22Rv1 (cell line): ENCODE results near the gene TUBB8.
A peak's percentile ranks its signal among the peaks of the same experiment; 100 is the strongest.
"Not testable (repeated sequence)": the region's sequence is repeated elsewhere in the genome, so short reads cannot be mapped to it uniquely, and the experiment has no call there.

Experiments
- H3K27ac ChIP-seq: fragments of 450-650 bp; 2 replicates; pipeline ENCODE4 v1.5.1; 2017
- CTCF ChIP-seq: fragments of 450-650 bp; IDR thresholded peaks from 2 replicates; pipeline ENCODE4 v1.5.1; 2017; ENCODE audit warnings: mild to moderate bottlenecking
- ZFX ChIP-seq: fragments of 450-650 bp; IDR thresholded peaks from 2 replicates; pipeline ENCODE4 v1.6.1; 2017; ENCODE audit warnings: antibody characterized with exemption, borderline replicate concordance

The TUBB8 gene

GRCh38 chr10:80477-81105 lies 31.5 kb upstream of the TUBB8 start:
- H3K27ac ChIP-seq, result no peak overlapping the region
- TF ChIP-seq ZFX, result no peak
- no peak for TF ChIP-seq CTCF

- TF ChIP-seq ZFX (no peak), CTCF (no peak)
- no peak overlapping the region for H3K27ac ChIP-seq
Observed at GRCh38 chr10:79532-80215, 30.6 kb upstream of the TUBB8 start.

GRCh38 chr10:78556-78955 lies 29.5 kb upstream of the TUBB8 start:
- no peak for TF ChIP-seq ZFX
- no peak for TF ChIP-seq CTCF
- no peak overlapping the region for H3K27ac ChIP-seq

DNA sequence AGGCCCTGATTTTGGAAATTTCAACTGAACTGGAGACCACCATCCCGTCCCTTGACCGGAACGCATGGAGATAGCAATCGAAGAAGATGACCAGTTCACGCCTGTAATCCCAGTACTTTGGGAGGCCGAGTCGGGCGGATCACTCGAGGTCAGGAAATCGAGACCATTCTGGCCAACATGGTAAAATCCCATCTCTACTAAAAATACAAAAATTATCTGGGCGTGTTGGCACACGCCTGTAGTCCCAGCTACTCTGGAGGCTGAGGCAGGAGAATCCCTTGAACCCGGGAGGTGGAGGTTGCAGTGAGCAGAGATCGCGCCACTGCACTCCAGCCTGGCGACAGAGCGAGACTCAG lies 25.1 kb upstream of the TUBB8 start:
- TF ChIP-seq CTCF, result peak; percentile 55

GRCh38 chr10:73543-74265 lies 24.6 kb upstream of the TUBB8 start:
- peak; percentile 89 for TF ChIP-seq CTCF
- not testable (repeated sequence) for H3K27ac ChIP-seq

More for the DNA sequence above, 25.1 kb upstream of the TUBB8 start:
- H3K27ac ChIP-seq, result not testable (repeated sequence)

DNA sequence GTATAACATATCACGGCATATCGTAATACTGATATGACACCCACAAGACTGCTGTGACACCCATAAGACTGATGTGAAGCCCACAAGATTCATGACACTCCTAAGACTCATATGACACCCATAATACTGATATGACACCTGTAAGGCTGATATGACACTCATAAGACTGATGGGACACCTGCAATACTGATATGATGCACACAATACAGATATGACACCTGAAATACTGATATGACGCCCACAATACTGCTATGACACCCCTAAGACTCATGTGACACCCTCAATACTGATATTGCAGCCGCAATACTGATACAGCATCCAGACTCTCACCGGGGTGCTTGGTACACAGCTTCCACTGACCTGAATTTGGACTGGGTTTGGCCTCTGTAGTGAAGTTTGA lies 19.1 kb upstream of the TUBB8 start:
- H3K27ac ChIP-seq, result not testable (repeated sequence)

GRCh38 chr10:49926-50325 lies 830 bp upstream of the TUBB8 start:
- not testable (repeated sequence) for H3K27ac ChIP-seq

DNA sequence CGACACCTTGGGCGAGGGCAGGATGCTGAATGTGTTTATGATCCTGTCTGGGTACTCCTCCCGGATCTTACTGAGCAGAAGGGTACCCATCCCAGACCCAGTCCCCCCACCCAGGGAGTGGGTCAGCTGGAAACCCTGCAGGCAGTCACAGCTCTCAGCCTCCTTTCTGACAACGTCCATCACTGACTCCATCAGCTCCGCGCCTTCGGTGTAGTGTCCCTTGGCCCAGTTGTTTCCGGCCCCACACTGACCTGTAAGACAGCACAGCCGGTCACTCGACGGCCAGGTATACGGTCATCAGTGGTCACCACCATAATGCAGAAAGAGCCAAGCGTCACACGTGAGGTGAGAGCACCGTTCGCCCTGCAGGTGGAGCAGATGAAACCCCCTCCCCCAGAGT lies 1.2 kb downstream of the TUBB8 start:
- H3K27ac ChIP-seq, result not testable (repeated sequence)

DNA sequence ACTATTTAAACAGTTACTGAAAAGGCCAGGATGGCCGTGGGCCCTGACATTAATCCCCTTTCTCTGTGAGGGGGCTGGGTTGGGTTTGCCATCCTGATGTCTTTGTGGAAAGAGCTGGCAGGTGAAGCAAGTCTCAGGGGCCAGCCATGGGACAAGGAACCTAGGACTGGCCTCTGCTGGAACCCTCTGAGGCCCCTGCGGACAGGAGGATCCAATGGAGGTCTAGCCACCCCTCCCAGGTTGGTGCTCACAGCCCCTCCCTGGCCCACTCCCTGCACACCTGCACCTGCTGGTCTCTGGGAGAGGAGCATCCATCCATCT lies 35.8 kb downstream of the TUBB8 start:
- not testable (repeated sequence) for H3K27ac ChIP-seq

DNA sequence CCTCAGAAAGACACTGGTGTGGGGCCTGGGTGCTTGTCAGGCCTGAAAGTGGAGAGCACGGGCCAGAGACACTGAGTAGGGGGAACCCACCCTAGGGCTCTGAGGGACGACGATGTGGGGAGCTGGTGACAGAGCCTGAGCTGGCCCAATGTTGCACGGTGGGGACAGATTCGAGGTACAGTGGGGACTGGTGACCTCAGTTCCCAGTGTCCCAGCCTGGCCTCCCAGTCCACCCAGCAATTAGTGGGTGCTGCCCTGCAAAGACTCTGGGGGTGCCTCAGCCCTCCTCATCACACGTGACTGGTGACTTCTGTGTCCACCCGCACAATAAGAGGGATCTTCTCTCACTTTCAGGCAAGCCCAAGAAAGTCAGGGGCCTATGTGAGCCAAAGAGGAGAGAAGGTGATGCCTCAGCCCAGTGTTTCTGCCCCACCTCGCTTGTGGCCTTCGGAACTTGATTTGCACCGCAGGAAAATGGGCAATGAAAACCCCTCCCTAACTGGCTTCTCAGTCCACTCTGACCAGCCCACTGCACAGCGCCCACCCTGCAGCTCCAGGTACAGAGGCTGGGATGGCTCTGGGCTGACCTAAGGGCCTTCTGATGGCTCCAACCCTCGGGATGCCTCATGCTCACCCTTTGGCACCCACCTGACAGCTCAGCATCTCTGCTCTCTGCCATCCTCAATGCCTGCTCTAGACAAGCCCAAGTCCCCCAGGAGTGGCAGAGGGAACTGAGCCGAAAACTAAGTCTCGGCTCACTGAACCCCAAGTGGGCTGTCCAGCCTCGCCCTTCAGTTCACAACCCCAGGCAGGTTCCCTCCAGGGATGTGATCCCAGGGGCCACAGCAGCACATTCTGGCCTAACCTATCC lies 36.4 kb downstream of the TUBB8 start:
- H3K27ac ChIP-seq, result not testable (repeated sequence)

- H3K27ac ChIP-seq, result not testable (repeated sequence)
Observed at GRCh38 chr10:11260-11659, 37.8 kb downstream of the TUBB8 start.

DNA sequence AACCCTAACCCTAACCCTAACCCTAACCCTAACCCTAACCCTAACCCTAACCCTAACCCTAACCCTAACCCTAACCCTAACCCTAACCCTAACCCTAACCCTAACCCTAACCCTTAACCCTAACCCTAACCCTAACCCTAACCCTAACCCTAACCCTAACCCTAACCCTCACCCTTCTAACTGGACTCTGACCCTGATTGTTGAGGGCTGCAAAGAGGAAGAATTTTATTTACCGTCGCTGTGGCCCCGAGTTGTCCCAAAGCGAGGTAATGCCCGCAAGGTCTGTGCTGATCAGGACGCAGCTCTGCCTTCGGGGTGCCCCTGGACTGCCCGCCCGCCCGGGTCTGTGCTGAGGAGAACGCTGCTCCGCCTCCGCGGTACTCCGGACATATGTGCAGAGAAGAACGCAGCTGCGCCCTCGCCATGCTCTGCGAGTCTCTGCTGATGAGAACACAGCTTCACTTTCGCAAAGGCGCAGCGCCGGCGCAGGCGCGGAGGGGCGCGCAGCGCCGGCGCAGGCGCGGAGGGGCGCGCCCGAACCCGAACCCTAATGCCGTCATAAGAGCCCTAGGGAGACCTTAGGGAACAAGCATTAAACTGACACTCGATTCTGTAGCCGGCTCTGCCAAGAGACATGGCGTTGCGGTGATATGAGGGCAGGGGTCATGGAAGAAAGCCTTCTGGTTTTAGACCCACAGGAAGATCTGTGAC lies 38.7 kb downstream of the TUBB8 start:
- not testable (repeated sequence) for H3K27ac ChIP-seq
